GM23248 (cell line): ENCODE measurements around the gene SIPA1L3.

Source experiments
- EZH2 ChIP-seq: fragments of 200-600 bp; sonication (generic); IDR thresholded peaks from 2 replicates; pipeline ENCODE4 v1.6.1; 2018; ENCODE audit warnings: antibody characterized with exemption, mild to moderate bottlenecking; ENCODE audit not compliant: insufficient read depth, poor library complexity, severe bottlenecking
- EZH2phosphoT487 ChIP-seq: fragments of 200-600 bp; sonication (generic); IDR thresholded peaks from 2 replicates; pipeline ENCODE4 v1.6.1; 2018; ENCODE audit warnings: antibody characterized with exemption, moderate library complexity, mild to moderate bottlenecking, low read depth; ENCODE audit not compliant: insufficient read depth

- no peak for TF ChIP-seq EZH2phosphoT487
- TF ChIP-seq EZH2 = no peak
These were observed 94.3 kb downstream of the SIPA1L3 start for GRCh38 chr19:38001158-38001781.
